ENCODE measurements around the gene NARS2. TPM values are rescaled to one million over a fixed set of nuclear protein-coding genes. Genes with fewer than 3 reads are reported as not detected.

NARS2 gene
- total and polyA plus RNA-seq, 7 donors, result 12.8 to 22.3 (median 14.5) TPM

DNA sequence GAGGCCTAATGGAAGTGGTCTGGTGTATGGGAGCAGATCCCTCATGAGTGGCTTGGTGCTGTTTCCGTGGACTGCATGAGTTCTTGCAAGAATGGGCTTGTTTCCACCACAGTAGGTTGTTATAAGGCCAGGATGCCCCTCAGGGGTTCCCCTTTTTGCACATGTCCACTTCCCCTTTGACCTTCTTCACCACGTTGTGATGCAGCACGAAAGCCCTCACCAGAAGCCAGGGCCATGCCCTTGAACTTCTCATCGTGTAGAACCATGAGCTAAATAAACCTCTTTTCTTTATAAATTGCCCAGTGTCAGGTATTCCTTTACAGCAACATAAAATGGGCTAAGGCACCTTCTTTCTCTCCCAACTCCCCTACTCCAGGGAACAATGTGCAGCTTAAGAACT, 2.8 kb upstream of the NARS2 start:
- Histone ChIP-seq H3K36me3 (ENCODE audit: insufficient read depth in 1 of 2, low read depth in 1 of 2) (no peaks in the 10 kb centered on the region), H3K27me3 (ENCODE audit: insufficient read depth in 3 of 3, low read length in 2 of 3) (no peaks in the 10 kb centered on the region), H3K27ac (no peak overlapping the region), H3K4me1 (peaks cover 9% of the 10 kb centered on the region), H3K4me3 (no peak overlapping the region), H3K9me3 (no peaks in the 10 kb centered on the region)
- DNase-seq, result no peak
- 71 to 75% (median 74%) methylated on average over 4 of the region's 4 CpGs for WGBS, 3 donors
- TF ChIP-seq, protein P1, sequence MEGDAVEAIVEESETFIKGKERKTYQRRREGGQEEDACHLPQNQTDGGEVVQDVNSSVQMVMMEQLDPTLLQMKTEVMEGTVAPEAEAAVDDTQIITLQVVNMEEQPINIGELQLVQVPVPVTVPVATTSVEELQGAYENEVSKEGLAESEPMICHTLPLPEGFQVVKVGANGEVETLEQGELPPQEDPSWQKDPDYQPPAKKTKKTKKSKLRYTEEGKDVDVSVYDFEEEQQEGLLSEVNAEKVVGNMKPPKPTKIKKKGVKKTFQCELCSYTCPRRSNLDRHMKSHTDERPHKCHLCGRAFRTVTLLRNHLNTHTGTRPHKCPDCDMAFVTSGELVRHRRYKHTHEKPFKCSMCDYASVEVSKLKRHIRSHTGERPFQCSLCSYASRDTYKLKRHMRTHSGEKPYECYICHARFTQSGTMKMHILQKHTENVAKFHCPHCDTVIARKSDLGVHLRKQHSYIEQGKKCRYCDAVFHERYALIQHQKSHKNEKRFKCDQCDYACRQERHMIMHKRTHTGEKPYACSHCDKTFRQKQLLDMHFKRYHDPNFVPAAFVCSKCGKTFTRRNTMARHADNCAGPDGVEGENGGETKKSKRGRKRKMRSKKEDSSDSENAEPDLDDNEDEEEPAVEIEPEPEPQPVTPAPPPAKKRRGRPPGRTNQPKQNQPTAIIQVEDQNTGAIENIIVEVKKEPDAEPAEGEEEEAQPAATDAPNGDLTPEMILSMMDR (IDR thresholded peaks at IDR 0.05), result no peak
- ATAC-seq, result no peak
- intact Hi-C loops (cut with DNase I), result no loop called here

DNA sequence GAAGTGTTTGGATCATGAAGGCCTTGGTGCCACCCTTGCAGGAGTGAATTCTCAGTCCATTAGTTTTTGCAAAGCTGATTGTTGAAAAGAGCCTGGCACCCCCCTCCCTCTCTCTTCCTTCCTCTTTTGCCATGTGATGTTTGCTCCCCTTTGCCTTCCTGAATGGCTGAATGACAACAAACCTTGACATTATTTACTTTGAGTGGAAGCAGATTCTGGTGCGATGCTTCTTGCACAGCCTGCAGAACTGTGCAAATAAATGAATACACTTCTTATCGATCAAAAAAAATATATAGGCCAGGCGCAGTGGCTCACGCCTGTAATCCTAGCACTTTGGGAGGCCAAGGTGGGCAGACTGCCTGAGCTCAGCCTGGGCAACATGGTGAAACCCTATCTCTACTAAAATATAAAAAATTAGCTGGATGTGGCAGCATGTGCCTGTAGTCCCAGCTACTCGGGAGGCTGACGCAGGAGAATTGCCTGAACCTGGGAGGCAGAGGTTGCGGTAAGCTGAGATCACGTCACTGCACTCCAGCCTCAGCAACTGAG, 2.0 kb upstream of the NARS2 start:
- TF ChIP-seq, protein P1 (IDR thresholded peaks at IDR 0.05), result no peak
- peaks cover 9% of the 10 kb centered on the region for H3K4me1 ChIP-seq
- H3K27me3 ChIP-seq (ENCODE audit: insufficient read depth in 3 of 3, low read length in 2 of 3), result no peaks in the 10 kb centered on the region
- no peaks in the 10 kb centered on the region for H3K36me3 ChIP-seq (ENCODE audit: insufficient read depth in 1 of 2, low read depth in 1 of 2)
- 87 to 88% (median 87%) methylated on average over 8 of the region's 8 CpGs for WGBS, 3 donors
- no peaks in the 10 kb centered on the region for H3K9me3 ChIP-seq
- intact Hi-C loops (cut with DNase I), result no loop called here
- no peak overlapping the region for H3K4me3 ChIP-seq
- no peak for ATAC-seq
- no peak for DNase-seq
- no peak overlapping the region for H3K27ac ChIP-seq

DNA sequence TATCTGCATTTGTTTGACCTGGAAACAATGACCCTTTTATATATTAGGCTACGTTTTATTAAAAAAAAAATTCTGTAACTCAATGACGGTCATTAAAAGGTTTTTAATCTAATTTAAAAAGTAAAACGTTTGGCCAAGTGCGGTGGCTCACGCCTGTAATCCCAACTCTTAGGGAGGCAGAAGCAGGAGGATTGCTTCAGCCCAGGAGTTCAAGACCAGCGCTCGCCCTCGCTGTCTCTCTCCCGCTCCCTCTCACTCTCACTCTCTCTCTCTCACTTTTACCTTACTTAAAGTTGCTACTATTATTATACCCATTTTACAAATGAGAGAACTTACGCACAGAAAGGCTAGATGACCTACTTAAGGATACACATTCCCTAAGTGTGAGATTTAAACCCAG, 814 bp upstream of the NARS2 start:
- no peaks in the 10 kb centered on the region for H3K27me3 ChIP-seq (ENCODE audit: insufficient read depth in 3 of 3, low read length in 2 of 3)
- 53 to 58% (median 54%) methylated on average over 10 of the region's 10 CpGs for WGBS, 3 donors

DNA sequence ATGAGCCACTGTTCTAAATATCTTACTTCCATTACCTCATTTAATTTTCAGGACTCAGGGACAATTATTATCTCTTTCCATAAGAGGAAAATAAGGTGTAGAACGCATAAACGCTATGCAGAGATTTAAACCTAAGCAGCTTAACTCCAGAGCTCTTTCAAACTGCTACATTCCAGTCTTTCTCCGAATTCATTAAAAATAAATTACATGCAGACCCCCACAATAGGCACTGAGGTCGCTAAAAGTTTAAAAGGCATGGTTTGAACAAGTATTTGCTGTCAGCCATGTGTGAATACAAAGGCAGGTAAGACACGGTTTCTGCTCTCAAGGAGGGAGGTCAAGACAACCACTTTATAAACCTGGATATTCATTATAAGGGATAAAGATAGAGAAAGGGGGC, 983 bp downstream of the NARS2 start:
- WGBS, 3 donors, result 8 to 9% (median 9%) methylated on average over 5 of the region's 5 CpGs
- Histone ChIP-seq H3K27me3 (ENCODE audit: insufficient read depth in 3 of 3, low read length in 2 of 3) (no peaks in the 10 kb centered on the region), H3K4me3 (peak overlapping the region; percentile 96), H3K27ac (peak overlapping the region; percentile 93), H3K36me3 (ENCODE audit: insufficient read depth in 1 of 2, low read depth in 1 of 2) (peaks cover 4 to 28% of the 10 kb centered on the region in 2 donors), H3K4me1 (peaks cover 9% of the 10 kb centered on the region), H3K9me3 (no peaks in the 10 kb centered on the region)
- intact Hi-C loops (cut with DNase I), result no loop called here
- DNase-seq (no peak), ATAC-seq (no peak)
- TF ChIP-seq, protein P1 (IDR thresholded peaks at IDR 0.05), result no peak

More for the DNA sequence above, 814 bp upstream of the NARS2 start:
- Histone ChIP-seq H3K36me3 (ENCODE audit: insufficient read depth in 1 of 2, low read depth in 1 of 2) (peaks cover 0 to 10% of the 10 kb centered on the region in 2 donors), H3K27ac (peak overlapping the region; percentile 93), H3K9me3 (no peaks in the 10 kb centered on the region), H3K4me1 (peaks cover 9% of the 10 kb centered on the region), H3K4me3 (peak overlapping the region; percentile 96)
- DNase-seq (no peak), ATAC-seq (no peak)
- intact Hi-C loops (cut with DNase I), result no loop called here
- TF ChIP-seq, protein P1 (IDR thresholded peaks at IDR 0.05), result no peak

DNA sequence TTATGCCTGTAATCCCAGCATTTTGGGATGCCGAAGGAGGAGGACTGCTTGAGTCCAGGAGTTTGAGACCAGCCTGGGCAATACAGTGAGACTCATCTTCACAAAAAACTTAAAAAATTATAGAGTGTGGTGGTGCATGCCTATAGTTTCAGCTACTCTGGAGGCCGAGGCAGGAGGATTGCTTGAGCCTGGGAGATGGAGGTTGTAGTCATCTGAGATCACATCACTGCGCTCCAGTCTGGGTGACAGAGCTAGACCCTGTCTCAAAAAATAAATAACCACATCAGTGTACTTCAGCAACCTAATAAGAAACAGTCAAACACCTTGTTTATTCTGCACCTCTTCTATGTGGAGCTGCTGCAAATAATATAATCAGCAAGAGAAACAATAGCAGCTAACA, 1.4 kb downstream of the NARS2 start:
- no peak overlapping the region for H3K27ac ChIP-seq
- ATAC-seq, result no peak
- peaks cover 9% of the 10 kb centered on the region for H3K4me1 ChIP-seq
- TF ChIP-seq, protein P1 (IDR thresholded peaks at IDR 0.05), result no peak
- intact Hi-C loops (cut with DNase I), result no loop called here
- peaks cover 4 to 32% of the 10 kb centered on the region in 2 donors for H3K36me3 ChIP-seq (ENCODE audit: insufficient read depth in 1 of 2, low read depth in 1 of 2)
- WGBS, 3 donors, result 60 to 63% (median 62%) methylated on average over 3 of the region's 3 CpGs
- H3K4me3 ChIP-seq, result peak overlapping the region; percentile 96
- DNase-seq, result no peak
- H3K9me3 ChIP-seq, result no peaks in the 10 kb centered on the region
- H3K27me3 ChIP-seq (ENCODE audit: insufficient read depth in 3 of 3, low read length in 2 of 3), result no peaks in the 10 kb centered on the region
